Measurements from ENCODE around the gene KPTN. TPM values are rescaled to one million over a fixed set of nuclear protein-coding genes. Genes with fewer than 3 reads are reported as not detected.

Gene KPTN
- total and polyA plus RNA-seq, 2 of the 8 experiments (the other 6 are each of a cell fraction or from before 2014, with no cell fraction given): 23.6 to 31.3 TPM

- peak; percentile 91 for TF ChIP-seq KDM4A (IDR thresholded peaks at IDR 0.05; ENCODE audit: low read depth, low read length, severe bottlenecking)
These were observed 36.3 kb downstream of the KPTN start (continued) for GRCh38 chr19:47447470-47448359.

All from H1 (cell line).